Measurements from ENCODE around the gene NR1I3. TPM values are rescaled to one million over a fixed set of nuclear protein-coding genes. Genes with fewer than 3 reads are reported as not detected.

Gene NR1I3
- total RNA-seq, 1 donor from 2014 or later = not detected

DNA sequence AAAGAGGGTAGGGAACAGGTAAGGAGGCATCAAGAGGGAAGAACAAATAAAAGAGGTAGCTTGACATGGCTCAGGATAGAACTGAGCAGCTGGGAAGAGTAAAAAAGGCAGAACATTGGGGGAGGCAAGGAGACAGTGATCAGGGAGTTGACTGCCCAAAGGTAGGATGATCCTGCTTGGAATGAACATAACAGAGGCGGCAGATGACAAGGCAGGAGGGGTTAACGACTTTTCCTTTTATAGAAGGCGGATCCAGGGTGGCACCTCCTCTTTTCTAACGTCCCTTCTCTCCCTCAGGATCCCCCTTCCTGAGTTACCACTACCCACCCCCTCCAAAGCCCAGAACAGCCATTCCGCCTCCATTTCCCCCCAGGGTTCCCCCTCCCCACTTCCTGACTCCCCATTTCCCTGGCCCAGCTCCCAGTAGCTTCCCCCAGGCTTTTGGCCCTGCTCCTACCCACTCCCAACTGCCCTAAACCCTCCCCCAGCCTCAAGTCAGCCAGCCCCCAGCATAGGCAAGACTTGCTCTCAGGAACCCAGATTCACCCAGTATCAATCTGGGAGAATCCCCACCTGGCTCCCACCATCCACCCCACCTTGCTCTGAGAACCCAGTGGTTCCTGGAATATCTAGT is 38.4 kb downstream of the NR1I3 start:
- TF ChIP-seq CTCF (conservative IDR thresholded peaks at IDR 0.05) = no peak
- H3K36me3 Mint-ChIP-seq (ENCODE audit: low read depth) = peaks cover 10% of the 10 kb centered on the region
- H3K27me3 Mint-ChIP-seq (ENCODE audit: low read depth) = no peaks in the 10 kb centered on the region
- no peaks in the 10 kb centered on the region for H3K9me3 Mint-ChIP-seq
- no peak for DNase-seq (ENCODE audit: low read depth, low spot score)
- H3K4me1 Mint-ChIP-seq = peaks cover 67% of the 10 kb centered on the region
- H3K27ac Mint-ChIP-seq (ENCODE audit: unreplicated experiment) = peak overlapping the region; percentile 96
- H3K4me3 Mint-ChIP-seq = peak overlapping the region; percentile 96

GRCh38 chr1:161198897-161199431 is 39.0 kb downstream of the NR1I3 start, which contains the start of gene ADAMTS4:
TSS of gene ADAMTS4 (minus strand) at chr1:161199054. CDS start at chr1:161198627, 427 bp downstream.
- peaks cover 4% of the 10 kb centered on the region for H3K36me3 Mint-ChIP-seq (ENCODE audit: low read depth)
- peak within 1 kb of the TSS; percentile 96 for H3K4me3 Mint-ChIP-seq
- DNase-seq (ENCODE audit: low read depth, low spot score) = no peak
- H3K27ac Mint-ChIP-seq (ENCODE audit: unreplicated experiment) = peak within 1 kb of the TSS; percentile 96
- TF ChIP-seq CTCF (conservative IDR thresholded peaks at IDR 0.05) = no peak
- H3K4me1 Mint-ChIP-seq = peaks cover 60% of the 10 kb centered on the region
- no peaks in the 10 kb centered on the region for H3K27me3 Mint-ChIP-seq (ENCODE audit: low read depth)
- H3K9me3 Mint-ChIP-seq = no peaks in the 10 kb centered on the region

DNA sequence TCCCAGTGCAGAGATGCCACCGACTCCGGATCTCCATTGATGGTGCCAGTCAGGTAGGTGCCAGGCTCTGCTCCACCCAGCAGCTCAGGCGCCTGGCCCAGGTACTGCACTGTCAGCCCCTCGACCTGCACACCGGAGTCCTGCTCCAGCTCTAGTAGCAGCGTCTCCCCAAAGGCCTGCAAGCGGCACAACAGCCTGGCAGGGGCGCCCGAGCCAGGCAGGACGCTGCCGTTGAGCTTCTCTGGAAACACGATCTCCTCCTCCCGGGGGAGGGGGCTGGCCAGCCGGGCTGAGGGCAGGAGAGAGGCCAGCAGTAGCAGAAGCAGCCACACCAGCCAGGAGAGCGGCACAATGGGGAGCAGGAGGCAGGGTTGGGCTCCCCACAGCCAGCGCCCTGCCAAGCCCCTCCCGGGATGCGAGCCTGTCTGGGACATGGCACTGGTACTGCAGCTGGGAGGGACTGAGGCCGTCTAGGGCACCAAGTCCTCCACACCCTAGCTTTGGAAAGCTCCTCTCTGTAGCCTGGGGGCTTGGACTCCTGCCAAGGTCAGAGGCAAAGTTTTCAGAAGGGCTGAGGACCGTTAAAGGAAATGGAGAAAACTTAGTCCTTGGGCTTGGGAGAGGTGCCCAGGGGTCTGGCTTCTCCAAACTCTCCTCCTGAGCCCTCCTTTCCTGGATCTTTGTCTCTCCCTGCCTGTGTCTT is 39.7 kb downstream of the NR1I3 start:
- H3K27me3 Mint-ChIP-seq (ENCODE audit: low read depth) = no peaks in the 10 kb centered on the region
- peaks cover 57% of the 10 kb centered on the region for H3K4me1 Mint-ChIP-seq
- H3K4me3 Mint-ChIP-seq = peak overlapping the region; percentile 79
- DNase-seq (ENCODE audit: low read depth, low spot score) = peak; percentile 29
- no peaks in the 10 kb centered on the region for H3K9me3 Mint-ChIP-seq
- TF ChIP-seq CTCF (conservative IDR thresholded peaks at IDR 0.05) = no peak
- H3K36me3 Mint-ChIP-seq (ENCODE audit: low read depth) = peaks cover 4% of the 10 kb centered on the region
- H3K27ac Mint-ChIP-seq (ENCODE audit: unreplicated experiment) = no peak overlapping the region

- peak overlapping the region; percentile 91 for H3K27ac Mint-ChIP-seq (ENCODE audit: unreplicated experiment)
- DNase-seq (ENCODE audit: low read depth, low spot score) = no peak
- H3K4me1 Mint-ChIP-seq = peaks cover 57% of the 10 kb centered on the region
- H3K36me3 Mint-ChIP-seq (ENCODE audit: low read depth) = peaks cover 2% of the 10 kb centered on the region
- H3K4me3 Mint-ChIP-seq = peak overlapping the region; percentile 79
- TF ChIP-seq CTCF (conservative IDR thresholded peaks at IDR 0.05) = no peak
- H3K9me3 Mint-ChIP-seq = no peaks in the 10 kb centered on the region
- no peaks in the 10 kb centered on the region for H3K27me3 Mint-ChIP-seq (ENCODE audit: low read depth)
Observed at GRCh38 chr1:161197560-161198193, 40.3 kb downstream of the NR1I3 start.

DNA sequence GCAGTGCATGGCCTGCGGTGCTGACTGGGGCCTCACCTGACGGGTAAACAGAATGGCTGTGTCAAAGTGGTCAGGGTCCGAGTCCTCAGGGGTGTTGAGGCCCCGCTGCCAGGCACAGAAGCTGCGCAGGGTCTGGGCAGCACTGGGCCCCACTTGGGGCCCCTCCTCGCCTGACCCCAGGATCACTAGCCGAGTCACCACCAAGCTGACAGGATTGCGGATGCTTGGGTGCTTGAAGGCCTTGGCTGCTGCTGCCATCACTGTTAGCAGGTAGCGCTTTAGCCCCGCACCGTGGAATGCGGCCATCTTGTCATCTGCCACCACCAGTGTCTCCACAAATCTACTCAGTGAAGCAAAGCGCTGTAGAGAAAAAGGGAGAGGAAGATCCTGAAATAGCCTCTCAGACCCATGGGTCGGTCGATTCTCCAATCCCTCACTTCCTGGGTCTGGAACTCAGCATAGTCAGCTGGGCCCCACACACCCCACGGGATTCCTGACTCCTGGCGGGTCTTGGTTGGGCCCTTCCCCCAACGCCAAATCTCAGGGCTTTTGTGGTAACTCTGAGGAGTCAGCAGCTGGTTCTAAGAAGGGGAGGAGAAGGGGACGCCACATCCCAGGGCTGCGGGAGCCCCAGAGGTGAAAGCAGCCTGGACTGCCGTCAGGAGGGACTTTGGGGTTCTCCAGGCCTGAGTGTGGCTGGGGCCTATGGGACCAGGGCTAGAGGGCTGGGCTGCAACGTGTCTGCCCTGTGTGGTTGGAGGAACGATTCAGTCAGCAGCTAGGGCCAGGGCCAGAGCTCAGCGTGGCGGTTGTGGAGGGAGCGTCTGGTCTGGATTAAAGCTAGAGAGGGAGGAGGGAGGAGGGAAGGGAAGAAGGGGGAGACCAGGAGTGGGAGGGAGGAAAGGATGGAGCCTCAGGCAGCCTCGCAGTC is 41.2 kb downstream of the NR1I3 start:
- Mint-ChIP-seq H3K36me3 (ENCODE audit: low read depth) (no peaks in the 10 kb centered on the region), H3K4me1 (peaks cover 59% of the 10 kb centered on the region), H3K4me3 (peak overlapping the region; percentile 79), H3K9me3 (no peaks in the 10 kb centered on the region), H3K27ac (ENCODE audit: unreplicated experiment) (peak overlapping the region; percentile 91), H3K27me3 (ENCODE audit: low read depth) (no peaks in the 10 kb centered on the region)
- TF ChIP-seq CTCF (conservative IDR thresholded peaks at IDR 0.05) = no peak
- DNase-seq (ENCODE audit: low read depth, low spot score) = no peak
